ENCODE data around the gene BRICD5. TPM values are rescaled to one million over a fixed set of nuclear protein-coding genes. Genes with fewer than 3 reads are reported as not detected.

Gene BRICD5
- total RNA-seq, 6 experiments from 2014 or later = 1.1 to 2.6 (median 1.8) TPM

- Mint-ChIP-seq H3K27me3 (ENCODE audit: insufficient read depth) (no peaks in the 10 kb centered on the region; the same call in none of the 2 replicates), H3K4me1 (ENCODE audit: low read depth) (peaks cover 16% of the 10 kb centered on the region), H3K9me3 (no peaks in the 10 kb centered on the region), H3K4me3 (no peak overlapping the region), H3K27ac (no peak overlapping the region), H3K36me3 (ENCODE audit: low read depth) (no peaks in the 10 kb centered on the region)
- no peak for TF ChIP-seq CTCF (IDR thresholded peaks at IDR 0.05)
- DNase-seq = no peak
Measured at GRCh38 chr16:2229632-2230250, 19.1 kb upstream of the BRICD5 start.

DNA sequence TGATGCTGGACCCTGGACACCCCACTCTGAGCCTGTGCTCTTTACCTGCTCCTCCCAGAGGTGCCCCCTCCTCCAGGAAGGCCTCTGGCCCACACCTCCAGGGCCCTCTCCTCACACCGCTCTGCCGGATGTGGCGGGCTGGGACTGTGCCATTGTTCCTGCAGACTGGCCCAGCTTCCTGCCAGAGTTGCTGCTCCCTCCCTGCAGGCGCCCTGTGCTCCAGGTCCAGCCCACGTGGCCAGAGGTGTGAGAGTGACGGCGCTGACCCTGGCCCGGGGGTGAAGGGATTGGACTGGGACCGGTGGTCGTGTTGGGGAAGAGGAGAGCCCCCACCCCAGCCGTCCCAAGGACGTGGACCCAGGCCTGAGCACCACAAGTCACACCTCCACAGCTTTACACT lies 18.4 kb upstream of the BRICD5 start:
- Mint-ChIP-seq H3K36me3 (ENCODE audit: low read depth) (no peaks in the 10 kb centered on the region), H3K27me3 (ENCODE audit: insufficient read depth) (no peaks in the 10 kb centered on the region; the same call in none of the 2 replicates), H3K27ac (no peak overlapping the region), H3K9me3 (no peaks in the 10 kb centered on the region), H3K4me1 (ENCODE audit: low read depth) (peaks cover 16% of the 10 kb centered on the region), H3K4me3 (no peak overlapping the region)
- no peak for DNase-seq
- no peak for TF ChIP-seq CTCF (IDR thresholded peaks at IDR 0.05)

DNA sequence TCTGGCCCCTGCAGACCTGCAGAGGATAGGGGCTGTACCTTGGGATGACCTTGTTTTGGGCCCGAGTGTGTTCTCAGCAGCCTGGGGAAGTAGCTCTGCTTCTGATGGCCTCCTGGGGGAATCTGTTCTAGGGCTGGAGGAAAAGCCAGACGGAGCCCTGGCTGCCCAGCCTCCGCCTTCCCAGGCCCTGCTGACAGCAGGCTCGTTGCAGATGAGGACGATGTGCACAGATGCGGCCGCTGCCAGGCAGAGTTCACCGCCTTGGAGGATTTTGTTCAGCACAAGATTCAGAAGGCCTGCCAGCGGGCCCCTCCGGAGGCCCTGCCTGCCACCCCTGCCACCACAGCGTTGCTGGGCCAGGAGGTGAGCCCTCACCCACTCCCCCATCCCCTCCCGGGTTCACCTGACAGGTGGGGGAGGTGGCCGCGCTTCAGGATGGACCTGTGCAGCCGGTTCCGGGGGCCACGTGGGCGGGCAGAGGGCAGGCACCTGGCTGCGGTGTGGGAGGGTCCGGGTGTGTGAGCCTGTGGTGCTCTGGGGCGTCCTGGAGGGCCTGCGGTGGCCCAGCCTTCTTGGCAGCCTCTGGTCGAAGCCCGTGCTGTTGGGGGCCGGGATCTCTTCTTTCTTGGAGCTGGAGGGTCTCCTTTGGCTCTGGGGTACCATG lies 17.6 kb upstream of the BRICD5 start:
- no peak for DNase-seq
- no peaks in the 10 kb centered on the region for H3K36me3 Mint-ChIP-seq (ENCODE audit: low read depth)
- no peak for TF ChIP-seq CTCF (IDR thresholded peaks at IDR 0.05)
- peaks cover 16% of the 10 kb centered on the region for H3K4me1 Mint-ChIP-seq (ENCODE audit: low read depth)
- no peaks in the 10 kb centered on the region; the same call in none of the 2 replicates for H3K27me3 Mint-ChIP-seq (ENCODE audit: insufficient read depth)
- H3K9me3 Mint-ChIP-seq = no peaks in the 10 kb centered on the region
- H3K4me3 Mint-ChIP-seq = no peak overlapping the region
- H3K27ac Mint-ChIP-seq = no peak overlapping the region

DNA sequence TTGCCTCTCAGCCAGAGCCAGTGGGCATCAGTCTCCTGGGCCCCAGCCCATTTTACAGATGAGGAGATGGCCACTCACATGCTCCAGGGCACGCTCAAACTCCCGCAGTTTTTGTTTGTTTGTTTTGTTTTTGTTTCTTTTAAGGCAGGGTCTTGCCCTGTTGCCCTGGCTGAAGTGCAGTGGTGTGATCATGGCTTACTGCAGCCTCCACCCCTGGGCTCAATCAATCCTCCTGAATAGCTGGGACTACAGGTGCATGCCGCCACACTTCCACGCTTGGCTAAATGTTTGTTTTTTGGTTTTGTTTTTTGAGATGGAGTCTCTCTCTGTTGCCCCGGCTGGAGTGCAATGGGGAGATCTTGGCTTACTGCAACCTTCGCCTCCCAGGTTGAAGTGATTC lies 16.3 kb upstream of the BRICD5 start:
- Mint-ChIP-seq H3K9me3 (no peaks in the 10 kb centered on the region), H3K27ac (no peak overlapping the region; the same call in 1 of the 2 replicates), H3K36me3 (ENCODE audit: low read depth) (no peaks in the 10 kb centered on the region), H3K27me3 (ENCODE audit: insufficient read depth) (no peaks in the 10 kb centered on the region; the same call in none of the 2 replicates), H3K4me1 (ENCODE audit: low read depth) (peaks cover 16% of the 10 kb centered on the region), H3K4me3 (no peak overlapping the region)
- no peak for DNase-seq
- TF ChIP-seq CTCF (IDR thresholded peaks at IDR 0.05) = no peak

DNA sequence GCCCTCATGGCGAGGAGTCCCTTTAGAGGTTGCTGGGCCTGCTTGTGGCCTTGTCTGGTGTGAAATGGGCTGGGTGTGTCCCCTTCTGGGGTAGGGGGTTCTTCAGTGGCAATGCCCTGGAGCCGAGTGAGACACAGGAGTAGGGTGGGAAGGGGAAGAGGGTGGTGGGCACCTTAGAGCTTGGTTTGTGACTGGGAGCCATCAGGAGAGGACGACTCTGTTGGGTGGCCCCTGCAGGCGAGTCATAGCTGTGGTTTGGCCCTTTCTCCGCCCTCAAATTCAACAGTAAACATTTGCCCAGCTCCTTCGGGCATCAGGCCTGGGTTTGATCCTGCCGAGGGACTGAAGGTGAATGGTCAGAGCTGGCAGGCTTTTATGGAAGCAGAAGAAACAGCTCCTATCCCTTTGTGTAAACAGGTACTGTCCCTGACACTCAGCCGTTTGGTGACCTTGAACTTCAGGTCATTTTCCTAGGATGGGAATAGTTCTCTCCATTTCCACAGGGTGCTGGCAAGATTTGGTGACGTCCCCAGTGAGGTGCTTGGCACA lies 15.7 kb upstream of the BRICD5 start:
- H3K27ac Mint-ChIP-seq = peak overlapping the region; percentile 72
- peaks cover 16% of the 10 kb centered on the region for H3K4me1 Mint-ChIP-seq (ENCODE audit: low read depth)
- DNase-seq = no peak
- TF ChIP-seq CTCF (IDR thresholded peaks at IDR 0.05) = no peak
- H3K4me3 Mint-ChIP-seq = peak overlapping the region; percentile 54
- H3K27me3 Mint-ChIP-seq (ENCODE audit: insufficient read depth) = no peaks in the 10 kb centered on the region; the same call in 1 of the 2 replicates
- no peaks in the 10 kb centered on the region for H3K36me3 Mint-ChIP-seq (ENCODE audit: low read depth)
- H3K9me3 Mint-ChIP-seq = no peaks in the 10 kb centered on the region
